Stimulated activated CD4-positive, alpha-beta T cell treated with anti-CD3 and anti-CD28 coated beads, TNF-alpha, amount 100 ng/mL, for 4 hours (primary cell): Measurements from ENCODE around the gene L1TD1.
"Not testable (repeated sequence)": the region's sequence is repeated elsewhere in the genome, so short reads cannot be mapped to it uniquely, and the experiment has no call there.

Experiments
- DNase-seq, 3 experiments: peaks; one replicate each; pipeline ENCODE4 v3.0.0-alpha.2; 2020; ENCODE audit warnings: low read depth in 3 of 3

L1TD1 gene

DNA sequence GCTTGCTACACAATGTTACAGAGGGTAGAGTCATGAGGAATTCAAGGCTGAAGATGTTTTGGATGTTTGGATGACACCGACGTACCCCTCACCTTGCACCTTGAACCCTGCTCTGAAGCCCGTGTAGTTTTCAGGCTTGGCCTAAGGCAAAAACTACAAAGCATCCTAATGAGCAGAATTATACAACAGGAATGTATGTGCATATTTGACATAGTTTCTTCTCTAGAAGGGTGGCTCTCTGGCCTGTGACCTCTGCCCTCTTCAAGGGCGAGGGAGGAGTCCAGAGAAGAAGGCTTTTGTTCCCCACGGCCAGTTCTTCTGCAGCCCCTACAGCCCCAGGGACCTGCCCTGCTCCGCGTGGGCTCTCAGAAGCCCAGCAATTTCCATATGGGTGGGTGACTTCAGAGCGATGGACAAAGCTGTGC lies 43.3 kb downstream of the L1TD1 start:
- no peak for DNase-seq

DNA sequence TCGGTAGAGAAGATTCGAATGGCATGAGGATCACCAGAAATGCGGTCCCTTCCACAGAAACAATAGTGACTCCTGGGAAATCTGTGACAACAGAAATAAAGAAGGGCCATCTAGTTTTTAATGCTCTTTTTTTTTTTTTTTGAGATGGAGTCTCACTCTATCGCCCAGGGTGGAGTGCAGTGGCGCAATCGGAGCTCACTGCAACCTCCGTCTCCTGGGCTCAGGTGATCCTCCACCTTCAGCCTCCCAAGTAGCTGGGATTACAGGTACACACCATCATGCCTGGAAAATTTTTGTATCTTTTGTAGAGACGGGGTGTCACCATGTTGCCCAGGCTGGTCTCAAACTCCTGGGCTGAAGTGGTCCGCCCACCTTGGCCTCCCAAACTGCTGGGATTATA lies 43.9 kb downstream of the L1TD1 start:
- no peak for DNase-seq

DNA sequence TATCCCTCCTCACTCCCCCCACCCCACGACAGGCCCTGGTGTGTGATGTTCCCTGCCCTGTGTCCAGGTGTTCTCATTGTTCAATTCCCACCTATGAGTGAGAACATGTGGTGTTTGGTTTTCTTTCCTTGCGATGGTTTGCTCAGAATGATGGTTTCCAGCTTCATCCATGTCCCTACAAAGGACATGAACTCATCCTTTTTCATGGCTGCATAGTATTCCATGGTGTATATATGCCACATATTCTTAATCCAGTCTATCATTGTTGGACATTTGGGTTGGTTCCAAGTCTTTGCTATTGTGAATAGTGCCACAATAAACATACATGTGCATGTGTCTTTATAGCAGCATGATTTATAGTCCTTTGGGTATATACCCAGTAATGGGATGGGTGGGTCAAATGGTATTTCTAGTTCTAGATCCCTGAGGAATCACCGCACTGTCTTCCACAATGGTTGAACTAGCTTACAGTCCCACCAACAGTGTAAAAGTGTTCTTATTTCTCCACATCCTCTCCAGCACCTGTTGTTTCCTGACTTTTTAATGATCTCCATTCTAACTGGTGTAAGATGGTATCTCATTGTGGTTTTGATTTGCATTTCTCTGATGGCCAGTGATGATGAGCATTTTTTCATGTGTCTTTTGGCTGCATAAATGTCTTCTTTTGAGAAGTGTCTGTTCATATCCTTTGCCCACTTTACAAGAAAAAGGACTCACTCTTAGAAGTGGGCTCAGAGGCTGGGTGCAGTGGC lies 45.2 kb downstream of the L1TD1 start:
- not testable (repeated sequence) for DNase-seq

DNA sequence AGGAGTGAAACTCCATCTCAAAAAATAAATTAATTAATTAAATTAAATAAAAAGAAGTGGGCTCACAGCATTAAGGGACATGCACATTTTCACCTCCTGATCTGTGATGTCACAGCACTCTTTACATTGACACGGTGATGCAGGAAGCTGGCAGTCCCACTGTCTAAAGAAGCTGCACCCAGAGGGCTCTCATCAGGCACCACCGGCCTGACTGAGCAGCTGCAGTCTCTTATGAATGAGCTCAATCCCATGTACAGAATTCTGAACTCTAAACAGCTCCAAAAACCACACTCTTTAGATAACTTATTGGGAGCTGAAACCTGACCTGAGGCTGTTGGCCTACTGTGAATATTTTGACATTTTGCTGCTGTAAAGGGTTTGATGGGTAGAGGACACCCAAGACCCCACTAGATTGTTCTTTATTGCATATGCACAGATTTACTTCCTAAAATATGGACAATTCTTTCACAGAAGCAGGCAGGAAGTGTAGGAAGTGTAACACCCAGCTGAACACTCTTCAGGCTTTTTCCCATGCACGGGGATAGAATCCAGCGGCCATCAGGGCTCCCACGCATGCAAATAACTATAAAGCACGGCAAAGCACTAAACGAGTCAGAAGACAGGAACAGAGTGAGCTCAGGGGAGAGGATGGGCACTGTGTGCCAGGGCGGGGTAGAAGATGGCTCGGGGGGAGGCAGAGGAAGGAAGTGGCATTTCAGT lies 46.2 kb downstream of the L1TD1 start:
- DNase-seq: no peak

DNA sequence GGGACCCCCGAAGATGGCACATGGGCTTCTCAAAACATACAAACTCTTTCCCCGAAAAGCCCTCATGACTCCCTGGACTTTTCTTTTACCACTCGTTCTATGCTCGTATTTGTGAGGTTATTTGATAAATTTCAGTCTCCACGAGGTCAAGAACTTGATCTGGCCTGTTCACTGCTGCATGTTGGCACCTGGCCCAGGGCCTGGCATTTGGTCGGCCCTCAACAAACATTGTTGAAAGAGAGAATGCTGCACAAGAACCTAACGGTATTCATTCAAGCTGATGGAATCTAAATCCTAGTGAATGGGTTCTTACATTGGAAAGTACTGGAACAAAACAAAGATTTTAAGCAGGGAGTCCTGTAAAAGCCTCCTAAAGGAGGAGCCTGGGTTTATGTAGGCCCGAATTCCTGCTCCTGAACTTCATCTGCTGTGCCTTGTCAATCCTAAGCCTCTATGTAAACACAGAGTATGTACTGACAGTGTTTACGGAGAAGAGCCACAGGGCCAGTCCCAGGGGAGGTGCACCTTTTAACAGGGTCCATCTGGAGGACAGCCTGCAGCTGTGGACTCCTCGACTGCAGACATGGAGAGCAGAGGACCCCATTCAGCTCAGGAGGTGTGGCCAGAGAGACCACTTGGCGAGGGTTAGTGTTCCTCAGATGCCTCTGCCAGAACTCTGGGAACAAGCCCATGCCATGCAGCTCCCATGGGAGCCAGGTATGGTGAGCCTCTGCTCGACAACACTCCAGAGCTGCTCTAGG lies 46.9 kb downstream of the L1TD1 start:
- no peak for DNase-seq

DNA sequence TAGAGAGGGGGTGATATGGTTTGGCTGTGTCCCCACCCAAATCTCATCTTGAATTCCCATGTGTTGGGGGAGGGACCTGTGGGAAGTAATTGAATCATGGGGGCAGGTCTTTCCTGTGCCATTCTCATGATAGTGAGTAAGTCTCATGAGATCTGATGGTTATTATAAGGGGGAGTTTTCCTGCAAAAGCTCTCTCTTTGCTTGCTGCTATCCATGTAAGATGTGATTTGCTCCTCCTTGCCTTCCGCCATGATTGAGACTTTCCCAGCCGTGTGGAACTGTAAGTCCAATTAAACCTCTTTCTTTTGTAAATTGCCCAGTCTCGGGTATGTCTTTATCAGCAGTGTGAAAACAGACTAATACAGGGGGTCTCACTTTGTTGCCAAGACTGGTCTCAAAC lies 49.7 kb downstream of the L1TD1 start:
- DNase-seq: not testable (repeated sequence)

DNA sequence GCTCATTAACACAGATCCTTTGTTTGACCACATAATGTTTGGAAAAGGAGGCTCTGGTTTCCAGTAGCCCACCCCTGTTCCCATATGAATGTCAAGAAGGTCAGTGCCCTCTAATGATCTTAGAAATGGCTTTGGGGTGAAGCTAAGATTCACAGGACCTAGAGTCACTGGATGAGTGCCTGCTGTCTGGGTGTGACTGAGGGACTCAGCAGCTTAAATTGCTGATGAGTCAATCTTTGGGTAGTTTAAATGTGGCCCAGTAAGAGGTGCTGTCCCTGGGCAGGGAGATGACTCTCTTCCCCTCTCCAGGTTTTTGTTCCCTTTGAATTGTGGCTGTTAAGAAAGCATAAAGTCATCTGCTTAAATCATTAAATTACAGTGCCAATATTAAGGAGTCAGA lies 50.6 kb downstream of the L1TD1 start:
- no peak for DNase-seq

DNA sequence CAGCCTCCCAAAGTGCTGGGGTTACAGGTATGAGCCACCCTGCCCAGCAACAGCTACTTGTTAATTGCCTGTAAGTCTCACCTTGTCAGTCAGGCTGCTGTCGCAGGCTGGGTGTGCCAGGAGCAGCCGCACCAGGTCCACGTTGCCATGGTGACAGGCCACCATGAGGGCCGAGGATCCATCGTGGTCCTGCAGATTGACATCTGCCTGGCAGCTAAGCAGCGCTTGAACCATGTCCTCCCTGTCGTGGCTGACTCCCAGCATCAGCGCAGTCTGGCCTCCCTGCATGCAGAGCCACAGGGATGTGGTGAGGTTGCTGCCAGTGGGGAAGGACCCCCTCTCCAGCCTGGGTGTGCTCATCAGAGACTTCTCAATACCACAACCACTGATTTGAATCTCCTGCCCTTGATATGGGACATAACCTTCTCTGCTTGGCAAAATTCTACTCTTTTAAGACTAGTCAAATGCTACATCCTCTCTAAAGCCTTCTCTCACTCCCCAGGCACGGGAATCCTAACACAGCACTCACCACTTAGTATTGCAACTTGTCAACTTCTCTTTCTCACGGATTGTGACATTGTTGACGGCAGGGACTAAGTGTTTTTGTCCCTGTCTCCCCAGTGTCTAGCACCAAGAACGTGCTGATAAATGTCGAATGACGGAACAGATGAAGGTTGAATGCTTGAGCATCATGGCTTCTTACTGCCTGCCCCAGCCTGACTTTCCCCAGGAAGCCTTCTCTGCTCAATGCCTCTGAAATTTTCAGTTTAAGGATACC lies 52.9 kb downstream of the L1TD1 start:
- DNase-seq: no peak

DNA sequence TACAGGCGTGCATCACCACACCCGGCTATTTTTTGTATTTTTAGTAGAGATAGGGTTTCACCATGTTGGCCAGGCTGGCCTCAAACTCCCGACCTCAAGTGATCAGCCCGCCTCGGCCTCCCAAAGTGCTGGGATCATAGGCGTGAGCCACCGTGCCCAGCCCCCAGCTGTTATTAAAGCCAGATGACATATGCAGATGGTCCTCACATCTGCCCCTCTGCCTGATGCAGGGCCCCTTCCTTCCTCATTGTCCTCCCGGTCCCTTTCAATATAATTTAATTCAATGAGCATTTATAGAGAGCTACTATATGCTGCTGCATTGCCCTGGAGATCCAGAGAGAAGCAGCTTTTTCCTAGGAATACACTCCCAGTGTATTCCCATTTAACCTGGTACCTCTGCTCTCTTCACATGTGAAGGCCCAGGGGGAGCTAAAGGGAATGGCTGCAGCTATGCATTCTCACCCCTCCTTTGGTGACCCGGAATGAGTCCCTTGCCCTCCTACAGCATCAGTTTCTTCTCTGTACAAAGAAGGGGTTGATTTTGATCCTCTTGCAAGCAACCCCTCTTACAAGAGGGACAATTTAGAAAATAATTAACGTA lies 55.6 kb downstream of the L1TD1 start:
- no peak for DNase-seq

DNA sequence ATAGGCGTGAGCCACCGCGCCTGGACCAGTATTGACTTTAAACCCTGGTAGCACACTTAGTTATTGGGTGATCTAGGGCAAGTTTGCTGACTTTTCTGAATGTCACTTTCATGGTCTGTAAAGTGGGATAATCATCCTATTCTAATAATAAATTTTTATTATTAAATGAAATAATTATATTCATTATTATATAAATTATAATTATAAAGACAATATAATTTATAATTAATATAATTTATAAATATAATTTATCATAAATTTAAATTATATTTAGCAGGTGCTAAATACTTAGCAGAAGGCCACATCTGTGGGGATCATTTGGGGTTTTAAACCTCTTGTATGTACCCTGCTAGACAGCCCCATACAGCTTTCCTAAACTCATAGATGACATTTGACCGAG lies 64.9 kb downstream of the L1TD1 start:
- DNase-seq: no peak

DNA sequence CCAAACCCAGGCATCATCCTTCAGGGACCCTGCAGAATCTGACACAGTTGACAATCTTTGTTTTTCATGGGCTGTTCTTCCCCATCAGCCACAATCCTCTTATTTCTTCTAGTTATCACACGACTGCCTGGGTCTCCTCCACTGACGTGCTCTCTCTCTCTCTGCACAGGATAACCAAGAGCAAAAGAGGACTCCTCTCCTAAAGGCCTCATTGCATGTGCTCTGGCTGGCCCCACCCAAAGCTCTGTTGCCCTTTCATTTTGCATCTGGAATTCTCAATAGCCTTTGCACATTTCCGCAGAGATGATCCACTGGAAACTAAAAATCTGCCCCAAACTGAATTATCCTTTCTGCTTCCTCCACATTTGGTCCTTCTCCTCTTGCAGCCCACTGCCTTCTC lies 66.0 kb downstream of the L1TD1 start:
- no peak for DNase-seq
